Vagina (tissue), 2 donors: ENCODE measurements around the gene ANTXR1. TPM values are rescaled to one million over a fixed set of nuclear protein-coding genes. Genes with fewer than 3 reads are reported as not detected.

ENCODE experiments used
- DNase-seq, 2 donors: peaks; one replicate each; pipeline ENCODE4 v3.0.0-alpha.2; 2017; ENCODE audit errors: extremely low spot score in 2 of 2
- H3K27ac ChIP-seq: fragments of 200-600 bp; sonication (generic); one replicate; pipeline ENCODE4 v1.5.1; 2019
- H3K27me3 ChIP-seq: fragments of 200-600 bp; sonication (generic); one replicate; pipeline ENCODE4 v1.5.1; 2019
- H3K36me3 ChIP-seq, 2 donors: fragments of 200-600 bp; sonication (generic); one replicate each; pipeline ENCODE4 v1.5.1; 2017 to 2019
- H3K4me1 ChIP-seq: fragments of 200-600 bp; sonication (generic); one replicate; pipeline ENCODE4 v1.5.1; 2019
- H3K4me3 ChIP-seq, 2 donors: fragments of 200-600 bp; sonication (generic); 1 replicate in 1 of 2; 2 replicates in 1 of 2; pipeline ENCODE4 v1.5.1; 2016 to 2019
- H3K9me3 ChIP-seq: fragments of 200-600 bp; sonication (generic); one replicate; pipeline ENCODE4 v1.5.1; 2019
- CTCF ChIP-seq, 3 experiments: fragments of 450-650 bp in 2 of 3; fragments of 200-600 bp in 1 of 3; sonication (generic) in 1 of 3; IDR thresholded peaks; one replicate each; pipeline ENCODE4 v1.5.1; 2017 to 2019; ENCODE audit warnings: antibody characterized with exemption in 3 of 3, mild to moderate bottlenecking in 2 of 3, moderate library complexity in 2 of 3
- POLR2A ChIP-seq, 2 donors: fragments of 450-650 bp; IDR thresholded peaks; one replicate each; pipeline ENCODE4 v1.6.1; 2017; ENCODE audit warnings: antibody characterized with exemption in 2 of 2, mild to moderate bottlenecking in 2 of 2, moderate library complexity in 2 of 2
- POLR2AphosphoS5 ChIP-seq, 2 donors: sonication (generic); formaldehyde crosslinking; IDR thresholded peaks; one replicate each; pipeline ENCODE4 v1.9.0; 2017; ENCODE audit warnings: antibody characterized with exemption in 2 of 2, mild to moderate bottlenecking in 2 of 2, low read depth in 1 of 2; ENCODE audit not compliant: insufficient read depth in 1 of 2
- intact Hi-C: fragments of 100-400 bp; cut with DNase I; formaldehyde crosslinking; loops from one replicate; pipeline ENCODE4 v1.15.1; 2023
- total RNA-seq: library from RNA; depleted of rRNA; stranded (reverse); fragments of >200 nt; gene quantifications from one replicate; pipeline ENCODE4 v1.2.3, GENCODE V29; 2016

ANTXR1 gene
- total RNA-seq, 1 donor from 2014 or later, result 102 TPM

- intact Hi-C loops, result no loop called here
- H3K27ac ChIP-seq, result no peak overlapping the region
- H3K4me3 ChIP-seq, result no peak overlapping the region
- no peak for DNase-seq
- TF ChIP-seq POLR2AphosphoS5 (IDR thresholded peaks at IDR 0.05; ENCODE audit: insufficient read depth in 1 of 2, low read depth in 1 of 2) (no peak), CTCF (IDR thresholded peaks at IDR 0.05) (no peak), POLR2A (IDR thresholded peaks at IDR 0.05) (no peak)
- H3K36me3 ChIP-seq, result no peaks in the 10 kb centered on the region
- no peaks in the 10 kb centered on the region for H3K27me3 ChIP-seq
- peaks cover 15% of the 10 kb centered on the region for H3K4me1 ChIP-seq
- H3K9me3 ChIP-seq, result no peaks in the 10 kb centered on the region
Observed at GRCh38 chr2:69291721-69292120, 278.7 kb downstream of the ANTXR1 start.

- intact Hi-C loops, result no loop called here
- Histone ChIP-seq H3K9me3 (no peaks in the 10 kb centered on the region), H3K27me3 (no peaks in the 10 kb centered on the region), H3K36me3 (no peaks in the 10 kb centered on the region), H3K27ac (no peak overlapping the region), H3K4me1 (peaks cover 15% of the 10 kb centered on the region), H3K4me3 (no peak overlapping the region)
- TF ChIP-seq CTCF (IDR thresholded peaks at IDR 0.05) (no peak), POLR2AphosphoS5 (IDR thresholded peaks at IDR 0.05; ENCODE audit: insufficient read depth in 1 of 2, low read depth in 1 of 2) (no peak), POLR2A (IDR thresholded peaks at IDR 0.05) (no peak)
- no peak for DNase-seq
Observed at GRCh38 chr2:69292256-69292655, 279.3 kb downstream of the ANTXR1 start.

GRCh38 chr2:69296421-69296820 is 283.4 kb downstream of the ANTXR1 start:
- Histone ChIP-seq H3K4me3 (no peak overlapping the region), H3K4me1 (peaks cover 17% of the 10 kb centered on the region), H3K9me3 (no peaks in the 10 kb centered on the region), H3K36me3 (no peaks in the 10 kb centered on the region), H3K27me3 (no peaks in the 10 kb centered on the region), H3K27ac (no peak overlapping the region)
- intact Hi-C loops, result no loop called here
- no peak for DNase-seq
- no peak for TF ChIP-seq POLR2AphosphoS5 (IDR thresholded peaks at IDR 0.05; ENCODE audit: insufficient read depth in 1 of 2, low read depth in 1 of 2)
- TF ChIP-seq POLR2A (IDR thresholded peaks at IDR 0.05), result no peak
- TF ChIP-seq CTCF (IDR thresholded peaks at IDR 0.05), result no peak

GRCh38 chr2:69297216-69297615 is 284.2 kb downstream of the ANTXR1 start:
- DNase-seq, result no peak
- Histone ChIP-seq H3K9me3 (no peaks in the 10 kb centered on the region), H3K4me3 (no peak overlapping the region), H3K36me3 (no peaks in the 10 kb centered on the region), H3K27me3 (no peaks in the 10 kb centered on the region), H3K4me1 (peaks cover 9% of the 10 kb centered on the region), H3K27ac (no peak overlapping the region)
- intact Hi-C loops, result no loop called here
- TF ChIP-seq POLR2A (IDR thresholded peaks at IDR 0.05) (no peak), CTCF (IDR thresholded peaks at IDR 0.05) (no peak), POLR2AphosphoS5 (IDR thresholded peaks at IDR 0.05; ENCODE audit: insufficient read depth in 1 of 2, low read depth in 1 of 2) (no peak)

GRCh38 chr2:69298261-69298660 is 285.3 kb downstream of the ANTXR1 start:
- Histone ChIP-seq H3K4me3 (no peak overlapping the region), H3K9me3 (no peaks in the 10 kb centered on the region), H3K4me1 (peaks cover 9% of the 10 kb centered on the region), H3K27me3 (no peaks in the 10 kb centered on the region), H3K27ac (no peak overlapping the region), H3K36me3 (no peaks in the 10 kb centered on the region)
- no peak for TF ChIP-seq CTCF (IDR thresholded peaks at IDR 0.05)
- no peak for TF ChIP-seq POLR2A (IDR thresholded peaks at IDR 0.05)
- TF ChIP-seq POLR2AphosphoS5 (IDR thresholded peaks at IDR 0.05; ENCODE audit: insufficient read depth in 1 of 2, low read depth in 1 of 2), result no peak
- DNase-seq, result no peak
- intact Hi-C loops, result no loop called here
